Measurements from ENCODE around the gene OTOP1.
"Not testable (repeated sequence)": the region's sequence is repeated elsewhere in the genome, so short reads cannot be mapped to it uniquely, and the experiment has no call there.

Gene OTOP1

GRCh38 chr4:4226606-4227438, at the start of gene OTOP1:
OTOP1 (minus strand) TSS chr4:4226929; CDS start chr4:4226864, 65 bp downstream.
- DNase-seq = no peak

GRCh38 chr4:4274226-4274625, 47.5 kb upstream of the OTOP1 start:
- no peak for DNase-seq

- no peak for DNase-seq
Observed at GRCh38 chr4:4271912-4272311, 45.2 kb upstream of the OTOP1 start.

DNA sequence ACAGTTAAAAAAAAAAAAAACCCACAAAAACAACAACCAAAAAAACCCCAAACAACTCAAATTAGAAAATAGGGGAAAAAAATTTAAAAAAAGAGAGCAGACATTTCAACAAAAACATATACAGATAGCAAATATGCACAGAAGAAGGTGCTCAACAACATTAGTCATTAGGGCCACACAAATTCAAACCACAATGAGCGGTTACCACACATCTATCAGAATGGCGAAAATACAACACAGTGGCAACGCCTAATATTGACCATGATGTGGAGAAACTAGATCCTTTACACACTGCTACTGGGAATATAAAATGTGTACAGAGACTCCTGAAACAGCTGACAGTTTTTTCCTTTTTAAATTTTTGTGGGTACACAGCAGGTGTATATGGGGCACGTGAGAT, 43.8 kb upstream of the OTOP1 start:
- peak in 1 of 2 donors; percentile 35 for DNase-seq

DNA sequence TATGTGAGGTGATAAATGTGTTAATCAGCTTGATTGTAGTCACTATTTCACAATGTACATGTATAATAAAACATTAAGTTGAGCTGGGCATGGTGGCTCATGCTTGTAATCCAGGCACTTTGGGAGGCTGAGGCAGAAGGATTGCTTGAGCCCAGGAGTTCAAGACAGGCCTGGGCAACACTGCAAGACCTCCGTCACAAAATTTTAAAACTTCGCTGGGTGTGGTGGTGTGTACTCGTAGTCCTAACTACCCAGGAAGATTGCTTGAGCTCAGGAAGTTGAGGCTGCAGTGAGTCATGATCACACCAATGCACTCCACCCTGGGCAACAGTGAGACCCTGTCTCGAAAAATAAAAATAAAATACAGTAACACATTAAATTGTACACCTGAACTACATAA, 43.1 kb upstream of the OTOP1 start:
- peak; percentile 73 to 75 for DNase-seq

DNA sequence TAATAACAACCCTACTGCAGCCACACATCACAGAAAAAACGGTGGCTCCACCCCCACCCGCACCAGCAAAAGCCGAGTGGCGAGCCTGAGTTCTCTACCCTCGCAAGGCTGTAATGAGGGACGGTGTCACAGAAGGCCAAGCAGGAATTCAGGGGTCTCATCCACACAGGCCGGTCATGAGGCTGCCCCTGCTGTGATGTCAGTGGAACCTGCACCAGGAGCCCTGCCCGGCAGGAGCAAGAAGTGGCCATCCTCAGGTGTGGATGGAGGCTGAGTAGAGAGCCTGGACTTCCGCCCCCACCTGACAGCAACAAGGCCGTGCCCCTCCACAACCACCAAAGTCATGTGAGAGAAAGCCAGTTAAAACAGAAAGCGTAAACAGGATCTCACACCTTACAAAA, 42.6 kb upstream of the OTOP1 start:
- peak; percentile 51 to 75 for DNase-seq

- DNase-seq = no peak
Observed at GRCh38 chr4:4268776-4269175, 42.0 kb upstream of the OTOP1 start.

DNA sequence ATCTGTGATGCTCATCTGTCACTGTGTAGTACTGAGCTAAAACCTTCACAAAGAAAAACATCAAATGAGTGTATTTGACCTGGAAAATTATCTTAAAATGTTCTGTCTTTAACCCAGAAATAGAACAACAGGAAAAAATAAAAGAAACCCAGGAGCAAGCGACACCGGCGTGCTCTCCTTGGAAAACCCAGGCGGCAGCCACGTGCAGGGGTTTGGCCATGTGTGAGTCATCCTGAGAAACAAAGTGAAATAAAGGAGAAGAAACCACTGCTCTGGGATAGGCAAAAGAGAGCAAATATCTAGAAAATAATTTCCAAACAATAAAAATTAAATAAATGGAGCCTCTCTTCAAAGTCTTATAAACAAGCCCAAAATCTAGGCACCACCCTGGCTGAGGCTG, 41.3 kb upstream of the OTOP1 start:
- DNase-seq = peak in 1 of 2 donors; percentile 26

DNA sequence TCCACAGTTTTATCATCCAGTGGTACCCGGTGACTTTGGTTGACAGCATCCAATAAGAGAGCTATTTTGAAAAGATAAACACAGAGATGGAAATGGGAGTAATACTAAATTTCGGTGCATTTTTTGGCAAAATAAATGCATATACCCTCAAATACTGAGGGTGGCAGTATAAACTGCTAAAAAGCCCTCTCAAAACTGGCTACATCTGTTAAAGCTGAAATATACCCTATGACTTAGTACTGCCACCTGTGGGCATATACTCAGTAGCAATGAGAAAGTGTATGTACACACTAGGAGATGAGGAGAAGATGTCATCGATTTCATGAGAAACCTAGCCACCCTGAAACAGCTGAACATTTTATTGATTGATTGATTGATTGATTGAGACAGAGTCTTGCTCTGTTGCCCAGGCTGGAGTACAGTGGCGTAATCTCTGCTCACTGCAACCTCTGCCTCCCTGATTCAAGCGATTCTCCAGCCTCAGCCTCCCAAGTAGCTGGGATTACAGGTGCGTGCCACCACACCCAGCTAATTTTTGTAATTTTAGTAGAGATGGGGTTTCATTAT, 33.5 kb upstream of the OTOP1 start:
- peak; percentile 29 to 83 for DNase-seq

DNA sequence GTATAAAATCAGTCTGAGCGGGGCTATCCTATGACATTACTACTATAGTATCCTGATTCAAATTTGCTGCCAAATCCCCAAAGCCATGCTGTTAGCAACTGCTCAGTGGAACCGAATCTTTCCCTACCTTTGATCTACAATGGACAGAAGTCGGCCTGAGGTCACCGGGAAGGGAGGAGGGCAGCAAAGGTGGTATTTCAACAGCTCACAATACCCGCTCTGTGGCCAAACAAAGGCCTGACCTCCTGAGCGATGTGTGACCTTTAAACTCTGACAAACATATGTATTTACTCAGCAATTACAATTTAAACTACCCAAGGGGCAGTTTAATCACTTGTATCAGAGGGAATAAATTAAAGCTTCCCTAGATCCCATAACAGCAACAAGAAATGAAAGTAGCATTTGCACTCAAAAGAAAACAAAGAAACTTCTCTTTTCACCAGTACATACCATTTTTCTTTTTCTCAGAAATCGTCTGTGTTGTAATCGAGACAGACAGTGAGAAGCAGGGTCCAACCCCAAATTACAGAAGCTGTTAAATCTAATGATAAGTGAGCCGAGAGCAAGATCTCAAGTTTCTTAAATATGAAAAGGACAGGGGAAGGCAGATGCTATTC, 32.9 kb upstream of the OTOP1 start:
- no peak for DNase-seq

- not testable (repeated sequence) for DNase-seq
Observed at GRCh38 chr4:4257705-4258104, 31.0 kb upstream of the OTOP1 start.

GRCh38 chr4:4256799-4257198, 30.1 kb upstream of the OTOP1 start:
- no peak for DNase-seq

- DNase-seq = no peak
Observed at GRCh38 chr4:4254666-4255065, 27.9 kb upstream of the OTOP1 start.

DNA sequence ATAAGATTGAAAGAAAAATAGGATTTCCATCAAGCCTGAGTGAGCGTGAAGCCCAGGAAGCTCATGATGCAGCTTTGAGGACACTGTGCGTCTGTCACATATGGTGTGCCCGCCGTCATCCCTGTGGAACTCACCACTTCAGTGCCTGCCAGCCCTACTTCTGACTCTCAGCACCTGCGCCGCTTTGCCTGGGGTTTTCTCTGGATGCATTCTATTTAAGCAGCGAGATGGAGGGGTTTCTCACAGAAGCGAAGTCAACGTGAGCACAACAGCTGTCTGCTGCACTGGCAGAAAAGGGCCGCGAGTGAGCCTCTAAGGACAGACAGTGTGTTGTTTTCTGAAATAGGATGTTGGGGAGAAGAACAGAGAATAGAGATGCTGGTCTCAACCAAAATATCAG, 27.5 kb upstream of the OTOP1 start:
- DNase-seq = no peak

GRCh38 chr4:4249866-4250265, 23.1 kb upstream of the OTOP1 start:
- DNase-seq = no peak

- DNase-seq = not testable (repeated sequence)
Observed at GRCh38 chr4:4249342-4249741, 22.6 kb upstream of the OTOP1 start.

DNA sequence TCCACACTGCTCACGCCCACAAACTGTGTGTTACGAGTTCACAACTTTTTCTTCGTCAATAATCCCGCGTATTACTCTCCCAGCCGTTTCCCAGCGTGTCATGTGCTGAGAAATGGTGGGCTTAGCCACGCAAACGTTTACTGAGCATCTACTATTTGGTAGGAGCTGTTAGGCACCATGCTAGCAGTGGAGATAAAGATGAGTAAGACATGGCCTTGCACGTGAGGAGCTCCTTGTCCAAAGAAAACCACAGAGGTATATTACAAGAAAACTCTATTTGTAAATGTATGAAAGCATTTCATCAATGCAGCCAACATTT, 22.1 kb upstream of the OTOP1 start:
- DNase-seq = no peak

- DNase-seq = peak; percentile 94
Observed at GRCh38 chr4:4248029-4248884, 21.5 kb upstream of the OTOP1 start, which contains the start of gene TMEM128. TMEM128 (minus strand) TSS chr4:4248223; CDS start chr4:4248202, 21 bp downstream.

DNA sequence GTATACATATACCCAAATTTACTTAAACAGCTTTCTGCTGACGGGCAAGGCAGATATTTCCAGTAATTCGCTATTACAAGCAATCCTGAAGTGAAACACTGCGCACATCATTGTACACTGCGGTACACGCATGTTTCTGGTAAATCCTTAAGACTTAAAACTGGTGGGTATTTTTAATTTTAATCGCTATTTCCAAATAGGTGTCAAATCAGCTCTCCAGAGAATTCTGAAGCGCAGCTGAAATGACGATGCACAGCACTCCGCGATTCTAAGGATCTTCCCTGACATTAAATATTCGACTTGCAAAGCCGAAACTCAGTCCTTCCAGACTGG, 20.9 kb upstream of the OTOP1 start:
- no peak for DNase-seq

DNA sequence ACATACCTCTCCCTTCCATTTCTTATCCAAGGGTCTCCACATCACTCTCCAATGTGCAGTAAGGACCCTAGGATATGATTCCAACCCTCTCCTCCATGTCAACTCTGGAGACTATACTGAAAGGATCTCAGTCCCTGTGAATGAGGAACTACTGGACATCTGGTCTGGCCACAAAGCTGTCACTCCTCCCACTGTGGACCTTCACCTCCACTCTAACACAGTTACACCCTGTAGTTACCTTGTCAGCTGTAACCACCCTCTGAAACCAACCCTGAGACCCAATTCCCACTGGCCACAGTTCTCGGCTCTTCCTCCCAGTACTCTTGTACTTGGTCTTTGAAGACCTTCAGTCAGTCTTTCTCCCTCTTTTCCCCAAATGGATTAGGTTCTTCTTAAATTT, 18.4 kb upstream of the OTOP1 start:
- no peak for DNase-seq

DNA sequence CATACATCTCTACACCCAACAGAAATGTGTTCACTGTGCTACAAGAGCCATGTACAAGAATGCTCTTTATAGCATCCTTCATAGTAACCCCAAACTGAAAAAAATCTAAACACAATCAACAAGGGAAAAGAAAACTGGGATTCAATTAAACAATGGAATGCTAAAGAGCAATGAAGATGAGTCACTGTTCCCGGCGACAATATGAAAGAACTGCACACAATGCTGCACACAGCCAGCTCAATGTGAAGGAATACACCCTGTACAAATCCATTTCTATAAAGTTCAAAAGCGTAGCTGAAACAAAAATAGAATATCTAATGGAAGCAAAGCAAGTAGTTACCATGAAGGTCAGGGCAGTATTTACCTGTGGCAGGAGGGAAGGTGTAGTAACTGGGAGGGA, 12.8 kb upstream of the OTOP1 start:
- DNase-seq = not testable (repeated sequence)

DNA sequence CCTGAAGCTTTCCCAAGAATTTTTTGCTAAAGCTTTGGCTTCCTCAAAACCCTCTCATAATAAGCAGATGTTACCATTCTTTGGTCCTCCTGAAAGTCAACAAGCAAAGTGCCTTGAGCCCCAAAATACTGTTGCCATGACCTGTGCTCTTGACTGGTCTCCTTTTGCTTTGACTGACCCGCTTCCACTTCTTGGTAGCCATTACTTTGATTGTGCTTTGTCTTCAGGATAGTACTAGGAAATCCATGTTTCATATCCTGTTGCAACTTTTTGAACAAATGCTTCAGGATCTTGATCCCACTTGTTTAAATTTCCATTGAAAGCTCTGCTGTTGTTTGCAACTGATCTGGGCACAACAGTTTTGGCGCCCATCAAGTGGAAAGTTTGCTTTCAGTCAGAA, 6.9 kb upstream of the OTOP1 start:
- no peak for DNase-seq

GRCh38 chr4:4228356-4228668, 1.6 kb upstream of the OTOP1 start:
- no peak for DNase-seq
